ENCODE data around the gene ADCY10. TPM values are rescaled to one million over a fixed set of nuclear protein-coding genes. Genes with fewer than 3 reads are reported as not detected.

The ADCY10 gene
- polyA plus RNA-seq, 3 donors = 0.09 TPM; not detected in 2

DNA sequence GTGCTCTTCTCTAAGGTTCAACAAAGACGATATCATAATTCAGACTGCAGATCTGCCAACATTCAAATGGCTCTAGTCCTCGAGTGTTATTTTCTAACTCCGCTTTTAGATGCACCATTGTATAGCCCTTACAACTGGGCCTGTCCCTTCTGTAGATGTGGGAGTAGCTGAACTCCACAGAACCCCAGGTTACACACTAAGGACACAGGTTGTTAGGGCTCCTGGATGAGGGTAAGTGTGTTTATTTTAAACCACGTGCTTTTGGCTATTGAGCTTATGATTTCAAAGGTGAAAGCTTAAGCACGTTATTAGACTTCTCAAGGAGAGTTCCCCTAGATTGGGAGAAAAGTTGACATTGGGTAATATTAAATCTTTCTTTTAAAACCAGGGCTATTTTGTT lies 127.4 kb downstream of the ADCY10 start:
- peak overlapping the region in 1 of 7 donors; percentile 40 for H3K27ac Mint-ChIP-seq
- H3K9me3 ChIP-seq (replicated peaks in 1 of 2; ENCODE audit: control insufficient read depth in 1 of 2, insufficient read depth in 1 of 2, low read length in 2 of 2) = no peaks in the 10 kb centered on the region
- peaks cover 5 to 6% of the 10 kb centered on the region in 2 donors for H3K4me1 ChIP-seq (ENCODE audit: control insufficient read depth in 1 of 2, insufficient read depth in 2 of 2, low read length in 2 of 2)
- 97% methylated on average over 3 of the region's 5 CpGs for WGBS (ENCODE audit: insufficient coverage)
- no peak overlapping the region for H3K4me3 Mint-ChIP-seq
- H3K4me3 ChIP-seq (replicated peaks in 1 of 3; ENCODE audit: low read depth in 2 of 3, low read length in 3 of 3) = no peak overlapping the region
- peaks cover 37 to 48% of the 10 kb centered on the region in 2 donors for H3K36me3 Mint-ChIP-seq
- no peaks in the 10 kb centered on the region for H3K27me3 Mint-ChIP-seq (ENCODE audit: low read depth in 3 of 3)
- TF ChIP-seq, protein P1, sequence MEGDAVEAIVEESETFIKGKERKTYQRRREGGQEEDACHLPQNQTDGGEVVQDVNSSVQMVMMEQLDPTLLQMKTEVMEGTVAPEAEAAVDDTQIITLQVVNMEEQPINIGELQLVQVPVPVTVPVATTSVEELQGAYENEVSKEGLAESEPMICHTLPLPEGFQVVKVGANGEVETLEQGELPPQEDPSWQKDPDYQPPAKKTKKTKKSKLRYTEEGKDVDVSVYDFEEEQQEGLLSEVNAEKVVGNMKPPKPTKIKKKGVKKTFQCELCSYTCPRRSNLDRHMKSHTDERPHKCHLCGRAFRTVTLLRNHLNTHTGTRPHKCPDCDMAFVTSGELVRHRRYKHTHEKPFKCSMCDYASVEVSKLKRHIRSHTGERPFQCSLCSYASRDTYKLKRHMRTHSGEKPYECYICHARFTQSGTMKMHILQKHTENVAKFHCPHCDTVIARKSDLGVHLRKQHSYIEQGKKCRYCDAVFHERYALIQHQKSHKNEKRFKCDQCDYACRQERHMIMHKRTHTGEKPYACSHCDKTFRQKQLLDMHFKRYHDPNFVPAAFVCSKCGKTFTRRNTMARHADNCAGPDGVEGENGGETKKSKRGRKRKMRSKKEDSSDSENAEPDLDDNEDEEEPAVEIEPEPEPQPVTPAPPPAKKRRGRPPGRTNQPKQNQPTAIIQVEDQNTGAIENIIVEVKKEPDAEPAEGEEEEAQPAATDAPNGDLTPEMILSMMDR (IDR thresholded peaks at IDR 0.05) = no peak
- H2AFZ ChIP-seq (ENCODE audit: insufficient read depth, low read depth, low read length, poor library complexity, severe bottlenecking) = no peak overlapping the region
- no peaks in the 10 kb centered on the region for H3K79me2 ChIP-seq (ENCODE audit: insufficient read depth, low read length)
- H3K9ac ChIP-seq (ENCODE audit: insufficient read depth, low read length, poor library complexity, severe bottlenecking) = no peak overlapping the region
- no peak for DNase-seq
- peaks cover 24 to 45% of the 10 kb centered on the region in 2 donors for H3K36me3 ChIP-seq (replicated peaks in 1 of 2; ENCODE audit: control insufficient read depth in 1 of 2, insufficient read depth in 2 of 2, low read length in 2 of 2)
- H3K4me1 Mint-ChIP-seq = peaks cover 6% of the 10 kb centered on the region
- no peak overlapping the region for H3K27ac ChIP-seq (ENCODE audit: low read depth in 1 of 2, low read length in 2 of 2)
- intact Hi-C loops (cut with micrococcal nuclease) = no loop called here
- H4K20me1 ChIP-seq (ENCODE audit: insufficient read depth, low read length) = no peaks in the 10 kb centered on the region
- peaks cover 0 to 3% (median 0%) of the 10 kb centered on the region in 7 donors for H3K9me3 Mint-ChIP-seq
- H3K4me2 ChIP-seq (replicated peaks; ENCODE audit: extremely low read depth, low read length, poor library complexity, severe bottlenecking) = no peak overlapping the region
- H3K27me3 ChIP-seq (ENCODE audit: control insufficient read depth in 2 of 2, insufficient read depth in 2 of 2, low read length in 2 of 2) = no peaks in the 10 kb centered on the region

DNA sequence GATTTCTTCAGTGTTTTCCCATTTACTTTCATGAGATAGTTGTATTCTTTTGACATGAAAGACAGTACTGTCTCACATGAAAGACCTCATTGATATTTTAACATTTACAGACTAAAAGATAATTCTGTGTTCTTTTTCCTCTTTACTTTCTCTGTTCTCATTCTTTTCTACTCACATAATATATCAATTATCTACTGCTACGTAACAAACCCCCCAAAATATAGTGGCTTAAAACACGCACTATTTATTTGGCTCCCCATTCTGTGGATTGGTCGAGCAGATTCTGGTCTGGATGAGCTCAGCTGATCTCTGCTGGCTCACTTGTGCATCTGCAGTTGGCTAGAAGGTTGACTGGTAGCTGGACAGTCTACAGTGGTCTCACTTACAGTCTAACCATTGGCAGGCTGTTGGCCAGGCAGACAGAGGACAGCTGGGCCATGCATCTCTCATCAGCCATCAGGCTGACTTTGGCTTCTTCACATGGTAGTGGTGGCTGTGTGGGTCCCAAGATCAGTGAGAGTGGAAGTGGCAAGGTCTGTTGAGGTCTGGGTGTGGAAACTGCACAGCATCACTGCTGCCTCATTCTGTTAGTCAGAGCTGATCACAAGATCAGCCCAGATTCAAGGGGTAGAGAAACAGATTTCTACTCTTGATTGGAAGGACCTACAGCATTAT lies 128.9 kb downstream of the ADCY10 start:
- Mint-ChIP-seq H3K27me3 (ENCODE audit: low read depth in 3 of 3) (no peaks in the 10 kb centered on the region), H3K27ac (peak overlapping the region in 1 of 7 donors; percentile 47), H3K9me3 (peaks cover 0 to 5% (median 0%) of the 10 kb centered on the region in 7 donors), H3K4me1 (no peaks in the 10 kb centered on the region), H3K36me3 (peaks cover 38 to 48% of the 10 kb centered on the region in 2 donors), H3K4me3 (no peak overlapping the region)
- H3K4me1 ChIP-seq (ENCODE audit: control insufficient read depth in 1 of 2, insufficient read depth in 2 of 2, low read length in 2 of 2) = no peaks in the 10 kb centered on the region
- WGBS (ENCODE audit: insufficient coverage) = no CpG with 5 or more reads among the region's 3 CpGs
- intact Hi-C loops (cut with micrococcal nuclease) = no loop called here
- no peak overlapping the region for H3K4me3 ChIP-seq (replicated peaks in 1 of 3; ENCODE audit: low read depth in 2 of 3, low read length in 3 of 3)
- no peaks in the 10 kb centered on the region for H3K79me2 ChIP-seq (ENCODE audit: insufficient read depth, low read length)
- no peak overlapping the region for H2AFZ ChIP-seq (ENCODE audit: insufficient read depth, low read depth, low read length, poor library complexity, severe bottlenecking)
- TF ChIP-seq, protein P1 (IDR thresholded peaks at IDR 0.05) = no peak
- H3K27ac ChIP-seq (ENCODE audit: low read depth in 1 of 2, low read length in 2 of 2) = no peak overlapping the region
- H3K9ac ChIP-seq (ENCODE audit: insufficient read depth, low read length, poor library complexity, severe bottlenecking) = no peak overlapping the region
- DNase-seq = no peak
- no peaks in the 10 kb centered on the region for H4K20me1 ChIP-seq (ENCODE audit: insufficient read depth, low read length)
- H3K27me3 ChIP-seq (ENCODE audit: control insufficient read depth in 2 of 2, insufficient read depth in 2 of 2, low read length in 2 of 2) = no peaks in the 10 kb centered on the region
- peaks cover 22 to 39% of the 10 kb centered on the region in 2 donors for H3K36me3 ChIP-seq (replicated peaks in 1 of 2; ENCODE audit: control insufficient read depth in 1 of 2, insufficient read depth in 2 of 2, low read length in 2 of 2)
- no peak overlapping the region for H3K4me2 ChIP-seq (replicated peaks; ENCODE audit: extremely low read depth, low read length, poor library complexity, severe bottlenecking)
- H3K9me3 ChIP-seq (replicated peaks in 1 of 2; ENCODE audit: control insufficient read depth in 1 of 2, insufficient read depth in 1 of 2, low read length in 2 of 2) = no peaks in the 10 kb centered on the region

Data from CD14-positive monocyte (primary cell).